Stimulated activated CD4-positive, alpha-beta T cell treated with anti-CD3 and anti-CD28 coated beads, Interleukin-1b, Interleukin-23, amount 100 ng/mL, for 1 hour (primary cell): ENCODE results near the gene PPP1R3D.
"Not testable (repeated sequence)": the region's sequence is repeated elsewhere in the genome, so short reads cannot be mapped to it uniquely, and the experiment has no call there.

Experiments
- DNase-seq, 2 donors: peaks; one replicate each; pipeline ENCODE4 v3.0.0-alpha.2; 2020; ENCODE audit warnings: low read depth in 2 of 2

The PPP1R3D gene

GRCh38 chr20:59920944-59921343 is 19.2 kb downstream of the PPP1R3D start:
- no peak for DNase-seq

GRCh38 chr20:59912609-59913008 is 27.5 kb downstream of the PPP1R3D start:
- DNase-seq, result no peak

- DNase-seq, result no peak
These were observed 29.1 kb downstream of the PPP1R3D start for GRCh38 chr20:59911041-59911440.

GRCh38 chr20:59908855-59909254 is 31.2 kb downstream of the PPP1R3D start:
- DNase-seq, result no peak

- no peak for DNase-seq
These were observed 36.5 kb downstream of the PPP1R3D start for GRCh38 chr20:59903621-59904020.

GRCh38 chr20:59902470-59902869 is 37.6 kb downstream of the PPP1R3D start:
- DNase-seq, result no peak

- no peak for DNase-seq
These were observed 44.2 kb downstream of the PPP1R3D start for GRCh38 chr20:59895908-59896307.

GRCh38 chr20:59891581-59891980 is 48.5 kb downstream of the PPP1R3D start:
- DNase-seq, result no peak

GRCh38 chr20:59890035-59890434 is 50.1 kb downstream of the PPP1R3D start:
- not testable (repeated sequence) for DNase-seq

- DNase-seq, result no peak
These were observed 52.1 kb downstream of the PPP1R3D start for GRCh38 chr20:59888050-59888449.
